Neural progenitor cell (in vitro differentiated cells): ENCODE measurements around the gene STK17B. TPM values are rescaled to one million over a fixed set of nuclear protein-coding genes. Genes with fewer than 3 reads are reported as not detected.

Source experiments
- DNase-seq: peaks from one replicate; pipeline ENCODE4 v3.0.0-alpha.2; 2016; ENCODE audit warnings: low spot score
- H2AFZ ChIP-seq: fragments of 200-600 bp; sonication (generic); replicated peaks from 2 replicates; pipeline ENCODE4 v1.6.1; 2016; ENCODE audit warnings: antibody characterized with exemption
- H3F3A ChIP-seq: fragments of 200-600 bp; sonication (generic); 2 replicates; pipeline ENCODE4 v1.6.1; 2016; ENCODE audit warnings: antibody characterized with exemption, low read depth
- H3K27ac ChIP-seq: fragments of 200-600 bp; sonication (generic); 2 replicates; pipeline ENCODE4 v1.5.1; 2016; ENCODE audit warnings: mild to moderate bottlenecking
- H3K27me3 ChIP-seq: fragments of 200-600 bp; sonication (generic); 2 replicates; pipeline ENCODE4 v1.6.1; 2016; ENCODE audit warnings: mild to moderate bottlenecking, moderate library complexity
- H3K36me3 ChIP-seq: fragments of 200-600 bp; sonication (generic); 2 replicates; pipeline ENCODE4 v1.5.1; 2016
- H3K4me1 ChIP-seq: fragments of 200-600 bp; sonication (generic); 2 replicates; pipeline ENCODE4 v1.6.1; 2016; ENCODE audit warnings: mixed run types
- H3K4me2 ChIP-seq: fragments of 200-600 bp; sonication (generic); 2 replicates; pipeline ENCODE4 v1.6.1; 2016
- H3K4me3 ChIP-seq: fragments of 200-600 bp; sonication (generic); 2 replicates; pipeline ENCODE4 v1.5.1; 2016
- H3K79me2 ChIP-seq: fragments of 200-600 bp; sonication (generic); 2 replicates; pipeline ENCODE4 v1.6.1; 2016; ENCODE audit warnings: low read depth
- H3K9ac ChIP-seq: fragments of 200-600 bp; sonication (generic); 2 replicates; pipeline ENCODE4 v1.6.1; 2016
- H3K9me3 ChIP-seq: fragments of 200-600 bp; sonication (generic); 2 replicates; pipeline ENCODE4 v1.5.1; 2016; ENCODE audit warnings: low read depth
- H4K20me1 ChIP-seq: fragments of 200-600 bp; sonication (generic); 2 replicates; pipeline ENCODE4 v1.6.1; 2016; ENCODE audit warnings: low read depth
- H3K27ac Mint-ChIP-seq: 3 replicates; pipeline ENCODE4 v1.8.0; 2021; ENCODE audit warnings: mixed read lengths
- H3K27me3 Mint-ChIP-seq: 2 replicates; pipeline ENCODE4 v1.8.0; 2022; ENCODE audit warnings: low read depth, mild to moderate bottlenecking, inconsistent platforms, moderate library complexity, mixed read lengths; ENCODE audit not compliant: insufficient read depth
- H3K36me3 Mint-ChIP-seq: 3 replicates; pipeline ENCODE4 v1.8.0; 2021; ENCODE audit warnings: mixed read lengths
- H3K4me1 Mint-ChIP-seq: 3 replicates; pipeline ENCODE4 v1.8.0; 2021; ENCODE audit warnings: mixed read lengths
- H3K4me3 Mint-ChIP-seq: 3 replicates; pipeline ENCODE4 v1.8.0; 2021; ENCODE audit warnings: mild to moderate bottlenecking, moderate library complexity, mixed read lengths
- H3K9me3 Mint-ChIP-seq: 3 replicates; pipeline ENCODE4 v1.8.0; 2020; ENCODE audit warnings: mixed read lengths
- EZH2 ChIP-seq: fragments of 200-600 bp; sonication (generic); IDR thresholded peaks from 2 replicates; pipeline ENCODE4 v1.6.1; 2017; ENCODE audit warnings: antibody characterized with exemption, mild to moderate bottlenecking, moderate library complexity
- EZH2phosphoT487 ChIP-seq: fragments of 200-600 bp; sonication (generic); IDR thresholded peaks from 2 replicates; pipeline ENCODE4 v1.6.1; 2017; ENCODE audit warnings: antibody characterized with exemption
- total RNA-seq: library from RNA; depleted of rRNA; stranded (reverse); fragments of >200 nt; gene quantifications from 2 replicates; pipeline ENCODE4 v1.2.3, GENCODE V29; 2015; ENCODE audit warnings: low replicate concordance
- TF ChIP-seq, protein P1 (sequence below): fragments of 200-600 bp; sonication (generic); IDR thresholded peaks from 2 replicates; pipeline ENCODE4 v1.5.1; 2017; ENCODE audit warnings: antibody characterized with exemption, mild to moderate bottlenecking

The STK17B gene
- total RNA-seq, 1 donor from 2014 or later = 35.4 TPM

DNA sequence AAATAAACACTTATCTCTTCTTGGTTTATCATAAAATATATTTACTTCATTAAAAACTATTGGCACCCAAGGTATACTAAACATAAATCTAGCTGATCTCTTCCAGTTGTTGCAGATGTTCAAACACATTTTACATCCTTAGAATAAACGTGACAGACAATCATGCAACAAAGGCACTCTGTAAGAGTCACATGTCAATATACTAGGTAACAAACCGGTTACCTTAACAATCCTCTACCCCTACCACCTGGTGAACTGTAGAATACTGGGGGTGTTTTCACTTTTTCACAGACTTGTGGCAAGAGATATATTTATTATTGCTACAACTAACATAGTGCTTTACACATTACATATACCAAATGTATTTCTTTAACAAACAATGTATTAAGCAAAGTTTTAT, 15.8 kb downstream of the STK17B start:
- H3K27ac ChIP-seq = no peak overlapping the region
- H3K4me2 ChIP-seq = no peak overlapping the region
- H4K20me1 ChIP-seq = no peaks in the 10 kb centered on the region
- H3K79me2 ChIP-seq = no peaks in the 10 kb centered on the region
- H3K9ac ChIP-seq = no peak overlapping the region
- H3K9me3 ChIP-seq = no peaks in the 10 kb centered on the region
- H3K4me1 ChIP-seq = peaks cover 3% of the 10 kb centered on the region
- no peak for DNase-seq
- Mint-ChIP-seq H3K4me3 (no peak overlapping the region), H3K27ac (no peak overlapping the region), H3K27me3 (no peaks in the 10 kb centered on the region), H3K4me1 (no peaks in the 10 kb centered on the region), H3K36me3 (peaks cover 18% of the 10 kb centered on the region), H3K9me3 (no peaks in the 10 kb centered on the region)
- H3F3A ChIP-seq = no peaks in the 10 kb centered on the region
- no peak overlapping the region for H2AFZ ChIP-seq
- H3K27me3 ChIP-seq = no peaks in the 10 kb centered on the region
- H3K36me3 ChIP-seq = peaks cover 8% of the 10 kb centered on the region
- TF ChIP-seq EZH2 (no peak), EZH2phosphoT487 (no peak)
- TF ChIP-seq, protein P1, sequence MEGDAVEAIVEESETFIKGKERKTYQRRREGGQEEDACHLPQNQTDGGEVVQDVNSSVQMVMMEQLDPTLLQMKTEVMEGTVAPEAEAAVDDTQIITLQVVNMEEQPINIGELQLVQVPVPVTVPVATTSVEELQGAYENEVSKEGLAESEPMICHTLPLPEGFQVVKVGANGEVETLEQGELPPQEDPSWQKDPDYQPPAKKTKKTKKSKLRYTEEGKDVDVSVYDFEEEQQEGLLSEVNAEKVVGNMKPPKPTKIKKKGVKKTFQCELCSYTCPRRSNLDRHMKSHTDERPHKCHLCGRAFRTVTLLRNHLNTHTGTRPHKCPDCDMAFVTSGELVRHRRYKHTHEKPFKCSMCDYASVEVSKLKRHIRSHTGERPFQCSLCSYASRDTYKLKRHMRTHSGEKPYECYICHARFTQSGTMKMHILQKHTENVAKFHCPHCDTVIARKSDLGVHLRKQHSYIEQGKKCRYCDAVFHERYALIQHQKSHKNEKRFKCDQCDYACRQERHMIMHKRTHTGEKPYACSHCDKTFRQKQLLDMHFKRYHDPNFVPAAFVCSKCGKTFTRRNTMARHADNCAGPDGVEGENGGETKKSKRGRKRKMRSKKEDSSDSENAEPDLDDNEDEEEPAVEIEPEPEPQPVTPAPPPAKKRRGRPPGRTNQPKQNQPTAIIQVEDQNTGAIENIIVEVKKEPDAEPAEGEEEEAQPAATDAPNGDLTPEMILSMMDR = no peak
- no peak overlapping the region for H3K4me3 ChIP-seq

DNA sequence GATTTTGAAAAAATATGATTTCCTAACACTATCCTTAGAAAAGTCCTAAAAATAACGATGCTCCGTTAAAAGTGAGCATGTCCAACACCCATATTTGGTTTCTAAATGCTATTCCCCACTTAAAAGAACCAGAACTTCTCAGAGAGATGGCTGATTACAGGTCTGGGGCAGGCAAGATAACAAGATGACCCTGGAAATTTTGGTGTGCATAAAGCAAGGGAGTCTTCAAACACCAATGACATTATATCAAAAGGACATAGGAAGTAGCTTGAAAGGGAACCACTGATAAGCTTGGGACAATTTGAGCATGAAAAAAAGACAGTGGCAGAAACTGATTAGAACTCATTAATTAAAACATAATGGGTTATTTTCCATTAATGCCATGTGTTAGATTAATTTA, 17.9 kb downstream of the STK17B start:
- H3K79me2 ChIP-seq = no peaks in the 10 kb centered on the region
- H3K4me2 ChIP-seq = no peak overlapping the region
- no peaks in the 10 kb centered on the region for H3K9me3 Mint-ChIP-seq

DNA sequence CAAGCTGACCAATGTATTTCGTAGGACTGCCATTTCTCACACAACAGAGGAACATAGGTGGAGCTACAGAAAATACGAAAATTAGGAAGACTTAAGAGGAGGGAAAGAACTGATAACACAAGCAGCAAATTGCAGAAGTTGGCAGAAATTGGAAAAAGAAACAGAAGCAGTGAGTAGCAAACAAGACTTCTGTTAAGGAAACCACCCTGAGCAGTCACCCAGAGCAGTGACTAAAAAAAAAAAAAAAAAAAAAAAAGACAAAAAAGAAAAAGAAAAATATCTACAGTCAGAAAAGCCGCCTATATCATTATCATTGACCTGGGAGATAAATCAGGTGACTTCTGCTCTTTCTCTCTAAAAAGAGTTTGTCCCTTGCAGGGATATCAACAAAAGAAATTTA, 21.4 kb downstream of the STK17B start:
- Histone ChIP-seq H4K20me1 (no peaks in the 10 kb centered on the region), H3K9me3 (no peaks in the 10 kb centered on the region), H3F3A (no peaks in the 10 kb centered on the region), H3K79me2 (no peaks in the 10 kb centered on the region), H3K4me3 (no peak overlapping the region), H2AFZ (no peak overlapping the region), H3K4me2 (no peak overlapping the region), H3K9ac (no peak overlapping the region), H3K27me3 (no peaks in the 10 kb centered on the region), H3K4me1 (no peaks in the 10 kb centered on the region), H3K36me3 (no peaks in the 10 kb centered on the region), H3K27ac (no peak overlapping the region)
- Mint-ChIP-seq H3K9me3 (no peaks in the 10 kb centered on the region), H3K27me3 (peaks cover 2% of the 10 kb centered on the region), H3K4me1 (no peaks in the 10 kb centered on the region), H3K27ac (no peak overlapping the region), H3K36me3 (peaks cover 18% of the 10 kb centered on the region), H3K4me3 (no peak overlapping the region)
- DNase-seq = no peak
- TF ChIP-seq, protein P1 = no peak
- TF ChIP-seq EZH2 (no peak), EZH2phosphoT487 (no peak)

More for the DNA sequence above, 17.9 kb downstream of the STK17B start:
- no peak for DNase-seq
- Mint-ChIP-seq H3K4me3 (no peak overlapping the region), H3K27me3 (no peaks in the 10 kb centered on the region), H3K27ac (no peak overlapping the region), H3K36me3 (peaks cover 18% of the 10 kb centered on the region), H3K4me1 (no peaks in the 10 kb centered on the region)
- H3K27me3 ChIP-seq = no peaks in the 10 kb centered on the region
- H3K4me1 ChIP-seq = no peaks in the 10 kb centered on the region
- H3K4me3 ChIP-seq = no peak overlapping the region
- no peak overlapping the region for H3K9ac ChIP-seq
- H4K20me1 ChIP-seq = no peaks in the 10 kb centered on the region
- TF ChIP-seq, protein P1 = no peak
- TF ChIP-seq EZH2 (no peak), EZH2phosphoT487 (no peak)
- peaks cover 8% of the 10 kb centered on the region for H3K36me3 ChIP-seq
- H3F3A ChIP-seq = no peaks in the 10 kb centered on the region
- no peak overlapping the region for H3K27ac ChIP-seq
- no peaks in the 10 kb centered on the region for H3K9me3 ChIP-seq
- H2AFZ ChIP-seq = no peak overlapping the region
